Measurements from ENCODE around the gene MYO1E.
"Not testable (repeated sequence)": the region's sequence is repeated elsewhere in the genome, so short reads cannot be mapped to it uniquely, and the experiment has no call there.

The MYO1E gene

DNA sequence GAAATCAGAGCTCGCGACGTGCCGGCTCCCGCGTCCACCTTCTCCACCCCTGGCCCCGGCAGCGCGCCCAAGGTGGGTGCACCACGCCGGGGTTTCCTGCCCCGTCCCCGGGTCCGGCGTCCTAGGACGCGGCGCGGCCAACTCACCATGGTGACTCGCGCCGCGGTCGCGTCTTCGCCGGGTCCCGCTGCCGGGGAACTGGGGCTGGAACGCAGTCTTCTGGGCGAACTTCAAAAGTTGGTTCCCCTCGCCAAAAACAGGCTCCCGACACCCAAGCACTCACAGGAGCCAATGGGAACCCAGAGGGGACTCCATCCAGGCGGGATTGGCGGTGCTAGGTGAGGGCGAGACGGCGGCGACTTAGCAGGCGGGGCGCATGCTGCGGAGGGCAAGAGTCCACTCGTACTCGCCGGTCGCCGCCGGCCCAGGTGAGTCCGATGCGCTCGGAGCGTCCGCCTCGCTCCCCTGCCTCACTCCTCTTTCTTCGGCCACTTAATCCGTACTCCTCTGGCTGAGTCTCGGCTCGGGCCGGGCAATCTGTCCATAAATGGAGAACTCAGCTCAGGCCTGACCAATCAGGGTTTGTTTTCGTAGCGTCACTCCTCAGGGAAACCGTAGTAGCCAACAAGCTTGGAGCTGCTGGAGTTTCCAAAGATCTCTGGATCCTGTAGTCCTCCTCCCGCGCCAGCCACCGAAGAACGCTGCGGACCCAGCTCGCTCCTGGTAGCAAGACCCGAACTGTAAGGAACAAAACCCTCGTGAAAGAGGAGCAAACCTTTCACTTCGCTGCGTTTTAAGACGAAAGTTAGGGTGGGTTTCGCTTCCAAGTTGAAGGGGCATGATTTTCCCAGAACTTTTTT is at the start of gene MYO1E:
TSS of gene MYO1E (minus strand) at position 520 of the 860 bp plus-strand sequence. CDS start at position 149, 371 bp downstream.
- peak; percentile 8 to 18 for DNase-seq

DNA sequence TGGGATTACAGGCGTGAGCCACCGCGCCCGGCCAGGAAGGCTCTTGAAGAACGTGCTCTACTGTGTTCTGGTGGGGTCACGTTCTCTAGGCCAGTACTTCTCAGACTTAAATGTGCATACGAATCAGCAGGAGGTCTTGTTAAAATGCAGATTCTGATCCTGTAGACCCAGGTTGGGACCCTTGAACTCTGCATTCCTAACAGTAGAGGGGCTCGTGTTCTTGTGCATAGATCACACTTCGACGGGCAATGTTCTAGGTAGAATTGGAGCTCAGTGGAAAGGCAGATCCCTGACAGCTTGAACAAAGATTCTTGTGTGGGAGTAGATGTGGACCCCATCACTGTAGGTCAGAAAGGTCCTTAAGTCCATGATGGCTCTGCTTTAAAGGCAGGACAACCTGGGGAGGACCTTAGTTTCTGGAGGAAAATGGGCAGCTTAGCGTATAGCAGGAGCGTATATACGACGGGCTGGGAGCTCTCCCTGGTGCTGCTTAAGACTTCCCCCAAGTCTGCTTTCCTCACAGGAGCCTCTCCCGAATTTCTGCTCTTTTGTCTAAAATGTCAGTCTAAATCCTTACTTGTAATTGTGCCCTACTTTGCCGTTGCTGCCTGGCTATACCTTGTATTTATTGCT is 48.4 kb upstream of the MYO1E start:
- DNase-seq = no peak

DNA sequence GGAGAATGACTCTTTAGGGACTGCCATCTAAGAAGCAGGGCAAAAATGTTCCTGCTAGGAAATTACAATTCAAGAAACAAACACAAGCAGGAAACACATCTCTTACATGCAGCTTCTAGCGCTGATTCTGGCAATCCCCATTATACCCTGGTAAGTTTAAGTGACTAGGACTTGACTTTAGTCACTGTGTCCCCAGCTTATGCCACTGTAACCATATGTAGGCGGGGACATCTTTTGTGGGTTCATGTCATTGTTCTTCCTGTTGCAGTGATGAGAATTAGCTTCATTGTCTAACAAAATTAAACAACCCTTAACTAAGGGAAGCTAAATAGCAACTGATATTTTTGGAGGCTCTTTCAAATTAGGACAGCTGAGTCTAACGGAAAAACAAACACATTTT is 47.4 kb upstream of the MYO1E start:
- DNase-seq = no peak

DNA sequence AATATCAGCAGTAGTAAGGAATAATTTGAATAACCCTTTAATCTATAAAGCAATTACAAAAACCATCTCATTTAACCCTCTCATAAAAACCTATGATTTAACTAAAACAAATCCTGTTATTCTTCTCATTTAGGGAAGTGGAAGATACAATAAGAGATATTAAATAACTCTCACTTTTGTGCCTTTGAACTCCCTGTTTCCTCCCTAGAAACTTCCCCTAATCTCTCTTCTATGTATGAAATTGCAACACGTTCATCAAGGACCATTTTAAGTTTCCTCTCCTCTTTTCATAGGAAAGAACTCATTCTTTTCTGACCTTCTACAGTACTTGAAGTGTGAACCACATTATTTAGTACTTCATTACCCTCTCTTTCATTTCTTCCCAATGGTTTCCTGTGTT is 46.5 kb upstream of the MYO1E start:
- DNase-seq = no peak

DNA sequence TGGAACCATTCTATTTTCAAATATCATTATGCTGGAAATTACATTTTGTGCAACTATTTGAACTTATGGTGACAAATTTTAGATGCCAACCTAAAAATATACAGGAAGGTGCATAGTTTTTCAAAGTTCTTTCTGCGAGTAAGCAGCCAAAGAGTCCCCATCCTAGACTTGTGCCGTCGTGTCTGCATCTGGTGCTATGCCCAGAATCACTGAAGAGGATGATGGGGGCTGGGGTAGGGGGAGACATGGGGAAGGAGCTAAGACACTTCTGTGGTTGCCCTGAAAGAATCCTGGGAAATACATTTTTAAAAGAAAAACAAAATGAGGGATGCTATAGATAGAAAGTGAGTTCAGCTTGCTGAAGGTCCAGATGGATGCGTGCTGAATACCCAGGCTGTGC is 44.1 kb upstream of the MYO1E start:
- DNase-seq = no peak

DNA sequence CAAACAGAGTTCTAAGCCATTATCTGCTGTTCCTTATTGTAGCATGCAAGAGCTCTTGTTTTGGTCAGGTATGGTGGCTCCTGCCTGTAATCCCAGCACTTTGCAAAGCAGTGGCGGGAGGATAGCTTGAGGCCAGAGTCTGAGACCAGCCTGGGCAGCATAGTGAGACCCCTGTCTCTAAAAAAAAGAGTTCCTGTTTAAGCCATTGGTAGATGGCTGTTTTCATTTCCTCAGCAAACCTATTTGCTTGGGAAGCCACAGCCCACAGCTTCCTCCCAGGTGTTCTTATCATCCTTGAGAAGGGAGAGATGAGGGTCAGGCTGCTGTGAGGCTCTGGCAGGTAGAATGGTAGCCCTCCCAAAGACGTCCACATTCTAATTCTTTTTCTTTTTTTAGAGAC is 40.9 kb upstream of the MYO1E start:
- no peak for DNase-seq

DNA sequence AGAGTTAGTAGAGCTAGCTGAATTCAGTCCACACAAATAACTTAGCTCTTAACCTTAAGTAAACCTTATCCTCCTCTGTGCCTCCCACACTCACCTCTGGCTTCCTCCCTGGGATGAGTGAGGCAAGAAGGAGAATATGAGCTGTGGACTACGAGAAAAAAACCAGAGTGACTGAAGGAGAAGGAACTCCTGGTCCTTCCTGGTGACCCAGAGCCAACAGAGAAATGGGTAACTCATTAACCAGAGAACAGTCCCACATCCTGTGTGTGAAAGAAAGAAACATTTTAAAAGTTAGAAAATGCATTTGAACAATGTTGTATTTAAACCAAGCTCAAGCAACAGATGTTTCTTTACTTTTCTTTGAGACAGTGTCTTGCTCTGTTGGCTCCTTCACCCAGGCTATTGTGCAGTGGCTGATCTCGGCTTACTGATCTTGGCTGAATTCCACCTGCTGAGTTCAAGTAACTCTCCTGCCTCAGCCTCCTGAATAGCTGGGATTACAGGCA is 37.8 kb upstream of the MYO1E start:
- DNase-seq = no peak

DNA sequence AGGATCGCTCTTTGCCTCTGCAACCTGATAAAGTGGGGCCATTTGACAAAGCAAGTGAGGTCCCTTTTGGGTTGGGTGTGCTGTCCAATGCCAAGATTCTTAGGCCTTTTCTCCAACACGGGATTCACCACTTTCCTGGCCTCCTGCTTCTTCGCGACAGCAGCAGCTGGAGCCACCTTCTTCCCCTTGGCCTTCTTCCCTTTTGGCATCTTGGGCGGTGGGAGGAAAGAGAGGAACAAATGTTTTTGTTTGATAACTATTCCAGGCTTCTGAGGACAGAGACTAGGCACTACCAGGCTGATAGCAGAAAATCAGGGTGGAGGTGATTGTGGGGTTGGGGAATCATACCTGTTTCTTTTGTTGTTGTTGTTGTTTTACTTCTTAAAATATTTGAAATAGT is 35.3 kb upstream of the MYO1E start:
- no peak for DNase-seq

DNA sequence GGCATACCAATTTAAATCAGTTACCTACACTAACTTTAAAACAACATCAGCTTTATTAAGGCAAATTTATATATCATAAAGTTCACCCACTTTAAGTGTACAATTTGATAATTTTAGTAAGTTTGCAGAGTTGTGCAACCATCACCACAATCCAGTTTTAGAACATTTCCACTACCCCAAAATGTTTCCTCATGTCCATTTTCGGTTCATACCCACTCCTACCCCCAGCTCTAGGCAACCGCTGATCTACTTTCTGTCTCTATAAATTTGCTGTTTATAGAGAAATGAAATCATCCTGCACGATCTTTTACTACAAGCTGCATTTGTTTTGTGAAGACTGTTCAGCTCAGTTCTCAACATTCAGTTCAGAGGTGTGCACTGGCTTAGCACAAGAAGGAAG is 33.8 kb upstream of the MYO1E start:
- no peak for DNase-seq

DNA sequence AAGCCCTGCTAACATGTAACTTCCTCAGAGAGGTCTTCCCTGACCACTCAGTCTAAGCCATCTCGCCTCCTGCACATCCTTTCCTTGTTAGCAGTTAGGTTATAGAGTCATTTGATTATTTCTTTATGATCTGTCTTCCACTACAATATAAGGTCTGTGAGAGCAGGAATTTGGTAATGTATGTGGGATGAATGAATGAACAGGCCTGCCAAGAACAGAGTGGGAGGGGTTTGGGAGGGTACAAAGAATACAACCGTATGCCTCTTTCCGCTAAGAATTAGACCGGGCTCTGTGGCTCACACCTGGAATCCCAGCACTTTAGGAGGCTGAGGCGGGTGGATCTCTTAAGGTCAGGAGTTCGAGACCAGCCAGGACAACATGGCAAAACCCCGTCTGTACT is 32.4 kb upstream of the MYO1E start:
- no peak for DNase-seq

DNA sequence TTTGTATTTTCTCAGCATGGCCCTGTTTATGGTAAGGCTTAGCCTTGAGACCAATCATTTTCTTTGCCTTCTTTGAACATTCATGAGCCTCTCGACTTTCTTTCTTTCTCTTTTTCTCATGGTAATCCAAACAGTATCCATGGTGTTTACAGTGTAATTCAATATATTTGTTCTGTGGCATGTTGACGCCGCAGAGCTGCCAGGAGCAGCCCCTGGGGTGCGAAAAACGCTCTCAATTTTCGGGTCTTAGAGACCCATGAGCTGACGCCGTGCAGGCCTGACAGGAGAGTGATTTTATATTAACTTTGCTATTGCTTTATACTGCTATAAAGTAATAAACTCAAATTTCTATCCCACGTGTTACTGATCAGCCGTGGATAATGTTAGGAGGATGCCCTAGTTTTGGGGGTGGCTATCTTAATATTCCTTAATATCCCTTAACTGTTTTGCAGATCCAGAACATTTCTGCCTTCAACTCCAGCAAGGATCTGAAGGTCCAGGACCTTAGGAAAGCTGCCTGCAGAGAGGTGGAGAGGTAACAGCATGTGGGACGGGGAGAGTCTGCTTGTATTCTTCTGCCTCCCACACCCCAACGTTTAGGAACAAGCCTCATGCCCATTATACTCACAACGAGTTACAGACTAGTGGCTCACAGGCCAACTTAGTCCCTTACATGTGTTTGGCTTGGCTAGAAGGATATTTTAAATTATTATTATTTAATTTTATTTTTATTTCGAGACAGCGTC is 29.3 kb upstream of the MYO1E start:
- no peak for DNase-seq

DNA sequence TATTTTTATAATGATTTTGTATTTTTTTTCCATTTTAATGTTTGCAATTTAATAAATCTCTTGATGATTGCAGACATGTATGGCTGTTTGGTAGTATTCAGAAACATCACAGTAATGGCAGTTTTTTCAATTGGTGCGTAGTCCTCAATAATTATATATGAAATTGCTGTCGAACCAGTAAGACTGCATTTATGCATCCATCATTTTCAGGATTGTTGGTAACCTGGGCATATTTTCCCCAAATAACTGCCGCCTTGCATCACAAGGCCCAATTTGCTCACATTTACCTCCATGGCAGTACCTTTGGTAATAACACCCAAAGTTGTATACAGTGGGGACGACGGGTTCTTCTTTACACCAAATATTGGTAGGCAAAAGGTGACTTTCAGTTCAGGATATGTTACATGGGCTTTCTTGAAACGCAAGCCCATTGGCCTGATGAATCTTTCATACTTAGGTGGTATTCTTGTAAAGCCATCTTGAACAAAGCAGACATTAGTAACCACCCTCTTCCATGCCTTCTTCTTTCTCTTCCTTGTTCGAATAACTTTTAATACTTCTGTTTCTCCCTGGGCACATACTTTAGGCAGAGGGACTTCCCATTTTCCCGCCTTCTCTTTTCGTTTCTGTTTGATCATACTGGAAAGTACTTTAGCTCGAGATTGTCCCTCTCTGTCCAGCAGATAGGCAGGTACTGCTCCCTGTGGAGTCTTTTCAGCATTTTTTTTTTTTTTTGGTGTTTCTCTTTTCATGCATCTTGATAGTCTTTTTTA is 28.6 kb upstream of the MYO1E start:
- not testable (repeated sequence) for DNase-seq

DNA sequence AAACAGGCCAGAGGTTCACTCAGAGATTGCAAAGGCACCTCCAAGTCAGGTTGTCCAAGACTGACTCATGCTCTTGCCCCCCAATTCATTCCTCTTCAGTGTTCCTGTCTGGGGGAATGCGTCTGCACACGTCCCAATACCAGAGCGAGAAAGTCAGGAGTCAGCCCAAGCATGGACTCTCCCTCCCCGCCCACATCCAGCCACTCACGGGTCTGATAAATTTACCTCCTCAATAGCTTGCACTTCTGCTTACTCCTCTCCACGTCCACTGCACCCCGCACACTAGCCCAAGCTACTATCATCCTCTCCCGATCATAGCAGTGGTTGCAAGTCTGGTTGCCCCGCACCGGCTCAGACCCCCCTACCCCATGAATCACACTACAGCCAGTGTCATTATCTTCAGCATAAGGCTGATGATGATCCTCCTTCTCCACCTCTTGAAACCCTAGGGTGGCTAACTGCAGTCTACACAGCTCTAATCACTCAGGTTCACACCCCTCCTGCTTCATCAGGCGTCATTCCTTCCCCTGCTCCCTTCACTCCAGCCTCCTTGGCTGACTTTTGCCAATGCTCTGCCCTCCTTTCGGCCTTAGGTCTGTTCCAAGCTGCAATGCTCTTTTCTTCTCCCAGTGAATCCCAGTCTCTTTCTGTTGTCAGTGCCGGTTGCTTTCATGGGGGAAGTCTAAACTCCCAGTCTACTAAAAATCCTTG is 27.6 kb upstream of the MYO1E start:
- DNase-seq = no peak

DNA sequence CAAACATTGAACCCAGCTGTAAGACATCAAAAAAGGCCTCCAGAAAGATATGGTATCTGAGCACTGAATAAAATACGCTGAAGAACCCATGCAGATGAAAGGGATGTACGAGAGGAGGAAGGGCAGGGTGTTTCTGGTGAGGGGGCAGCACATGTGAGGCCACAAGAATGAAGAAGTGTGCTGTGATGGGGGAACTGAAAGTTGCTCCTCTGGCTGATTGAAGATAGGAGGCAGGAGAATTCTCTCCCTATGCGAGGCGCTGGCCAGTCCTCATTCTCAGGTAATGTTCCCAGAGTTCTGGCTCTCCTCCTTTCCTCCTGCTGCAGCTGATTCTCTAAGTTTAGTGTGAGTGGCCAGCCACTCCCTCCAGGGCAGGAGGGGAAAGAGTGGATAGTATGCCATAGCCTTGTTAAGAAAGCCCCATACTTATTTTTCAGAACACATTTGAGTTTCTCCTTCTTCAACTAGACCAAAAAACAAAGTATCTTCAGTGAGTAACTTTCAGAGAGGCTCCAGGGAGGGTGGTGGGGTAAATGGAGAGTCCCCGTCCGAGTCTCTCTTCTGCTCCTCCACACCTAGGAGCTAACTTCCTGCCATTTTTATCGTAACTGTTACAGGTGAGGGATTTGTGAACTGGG is 26.9 kb upstream of the MYO1E start:
- DNase-seq = no peak

DNA sequence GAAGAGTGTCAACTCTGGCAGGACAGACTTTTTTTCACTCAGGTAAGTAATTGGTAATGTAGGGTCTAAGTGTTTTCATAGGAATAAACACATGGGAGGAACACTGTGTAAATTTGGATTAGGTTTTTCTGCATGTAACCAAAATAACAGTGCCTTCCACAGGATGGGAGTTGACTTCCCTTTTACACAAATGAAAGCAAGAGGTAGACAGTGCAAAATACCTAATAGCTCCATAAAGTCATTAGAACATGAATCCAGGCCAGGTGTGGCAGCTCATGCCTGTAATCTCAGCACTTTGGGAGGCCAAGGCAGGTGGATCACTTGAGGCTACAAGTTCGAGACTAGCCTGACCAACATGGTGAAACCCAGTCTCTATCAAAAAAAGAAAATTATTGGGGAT is 25.5 kb upstream of the MYO1E start:
- no peak for DNase-seq

DNA sequence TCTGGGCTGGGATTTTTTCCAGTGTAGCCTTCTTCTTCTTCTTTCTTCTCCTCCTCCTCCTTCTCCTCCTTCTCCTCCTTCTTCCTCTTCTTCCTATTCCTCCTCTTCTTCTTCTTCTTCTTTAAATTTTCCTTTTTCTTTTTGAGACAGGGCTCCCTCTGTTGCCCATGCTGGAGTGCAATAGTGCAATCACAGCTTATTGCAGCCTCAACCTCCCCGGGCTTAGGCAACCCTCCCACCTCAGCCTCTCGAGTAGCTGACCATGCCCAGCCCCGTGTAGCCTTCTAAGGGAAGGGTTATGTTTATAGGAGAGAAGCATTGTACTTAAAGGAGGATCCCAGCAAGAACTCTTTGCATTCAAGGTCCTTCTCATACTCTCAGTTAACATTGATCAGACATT is 24.0 kb upstream of the MYO1E start:
- no peak for DNase-seq

DNA sequence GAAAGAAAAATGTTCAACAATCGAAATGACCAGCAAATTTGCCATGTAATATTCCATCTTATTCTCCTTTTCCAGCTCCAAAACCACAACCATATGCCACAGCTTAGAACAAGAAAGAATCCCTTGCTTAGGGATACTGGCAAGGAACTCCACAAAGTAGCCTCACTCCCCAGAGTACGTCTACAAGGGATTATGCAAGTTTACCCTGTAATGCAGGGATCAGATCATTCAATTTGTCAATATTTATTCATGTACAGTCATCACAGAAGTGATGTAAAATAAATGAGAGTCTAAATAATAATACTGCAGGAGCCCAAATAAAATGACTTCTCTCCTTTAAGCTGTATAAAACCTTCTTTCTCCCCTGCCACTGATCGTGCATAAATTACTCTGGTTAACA is 23.5 kb upstream of the MYO1E start:
- no peak for DNase-seq

DNA sequence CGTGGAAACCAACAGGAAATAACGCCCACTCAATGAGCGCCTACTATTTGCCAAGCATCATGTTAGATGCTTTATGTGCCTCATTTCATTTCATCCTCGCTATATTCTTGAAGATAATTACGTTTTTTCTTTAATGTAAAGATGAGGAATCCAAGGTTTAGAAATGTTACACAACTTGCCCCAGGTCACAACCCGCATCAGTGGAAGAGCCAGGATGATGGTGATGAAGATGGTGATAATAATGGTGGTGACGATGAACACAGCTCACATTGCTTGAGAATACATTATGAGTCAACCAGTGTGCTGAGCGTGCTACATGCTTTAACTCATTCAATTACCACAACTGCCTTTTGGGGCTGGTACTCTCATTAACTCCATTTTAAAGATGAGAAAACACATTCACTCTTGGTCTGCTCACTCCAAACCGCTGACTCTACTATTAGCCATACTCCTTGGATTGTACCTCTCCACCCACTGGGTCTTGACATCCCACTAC is 21.5 kb upstream of the MYO1E start:
- DNase-seq = no peak

DNA sequence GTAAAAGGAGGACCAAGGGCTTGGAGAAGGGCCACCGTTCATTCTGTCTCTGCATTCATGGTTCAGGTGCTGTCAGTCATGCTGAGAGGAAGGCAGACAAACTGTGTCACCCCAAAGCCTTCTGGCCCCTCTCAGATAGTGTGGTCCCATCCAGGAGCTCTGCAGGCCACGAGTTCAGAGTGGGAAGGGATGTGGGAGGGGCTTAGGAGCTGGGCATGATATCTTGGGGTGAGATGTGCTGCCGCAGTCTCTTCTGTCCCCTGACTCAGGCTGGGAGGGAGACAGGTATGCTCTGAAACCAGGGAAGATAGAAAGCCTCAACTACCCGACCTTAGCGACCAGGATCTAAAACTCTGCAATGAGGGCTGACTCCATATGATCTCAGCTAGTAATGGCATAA is 19.6 kb upstream of the MYO1E start:
- DNase-seq = no peak

DNA sequence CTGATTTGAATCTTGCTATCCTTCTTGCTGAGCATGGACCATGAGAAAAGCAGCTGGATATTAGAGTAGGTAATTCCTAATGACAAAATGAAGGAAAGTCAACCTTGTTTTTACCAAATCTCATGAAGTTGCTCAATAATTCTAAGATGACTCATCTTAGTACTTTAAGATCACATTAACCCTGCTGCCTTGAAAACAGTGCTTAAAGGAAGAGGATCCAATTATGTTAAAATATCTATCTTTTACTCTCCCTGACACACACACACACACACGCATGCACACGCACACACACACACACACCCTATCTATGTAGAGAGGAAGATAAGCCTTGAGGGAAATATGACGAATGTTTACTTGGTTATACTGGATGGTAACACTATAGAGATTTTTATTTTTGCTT is 16.0 kb upstream of the MYO1E start:
- no peak for DNase-seq

DNA sequence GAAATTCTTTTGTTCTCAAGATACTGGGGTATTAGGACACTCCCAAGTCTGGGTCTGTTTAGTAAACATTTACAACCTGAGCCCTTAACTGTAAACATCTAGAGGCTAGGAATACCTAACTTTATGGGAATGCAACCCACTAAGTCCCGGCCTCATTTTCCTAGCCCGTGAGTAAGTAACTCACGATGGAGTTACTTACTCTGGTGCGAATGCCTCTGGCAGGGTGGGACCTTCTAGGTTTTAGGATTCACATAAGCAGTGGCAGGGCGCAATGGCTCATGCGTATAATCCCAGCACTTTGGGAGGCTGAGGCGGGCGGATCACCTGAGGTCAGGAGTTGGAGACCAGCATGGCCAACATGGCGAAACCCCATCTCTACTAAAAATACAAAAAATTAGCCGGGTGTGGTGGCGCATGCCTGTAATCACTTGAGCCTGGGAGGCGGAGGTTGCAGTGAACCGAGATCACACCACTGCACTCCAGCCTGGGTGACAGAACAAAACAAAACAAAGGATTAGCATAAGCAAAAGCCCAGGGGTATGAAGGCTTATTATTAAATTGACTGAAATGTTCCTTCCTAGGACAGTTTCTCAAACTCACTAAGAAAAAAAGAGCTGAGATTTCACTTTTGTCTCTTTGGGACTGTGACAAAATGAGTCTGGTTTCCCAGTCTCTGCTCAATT is 14.7 kb upstream of the MYO1E start:
- not testable (repeated sequence) for DNase-seq

Measured in stimulated activated CD4-positive, alpha-beta T cell treated with anti-CD3 and anti-CD28 coated beads, Interleukin-2, amount 100 ng/mL, for 48 hours (primary cell).